ENCODE measurements around the gene OSBPL8.

DNA sequence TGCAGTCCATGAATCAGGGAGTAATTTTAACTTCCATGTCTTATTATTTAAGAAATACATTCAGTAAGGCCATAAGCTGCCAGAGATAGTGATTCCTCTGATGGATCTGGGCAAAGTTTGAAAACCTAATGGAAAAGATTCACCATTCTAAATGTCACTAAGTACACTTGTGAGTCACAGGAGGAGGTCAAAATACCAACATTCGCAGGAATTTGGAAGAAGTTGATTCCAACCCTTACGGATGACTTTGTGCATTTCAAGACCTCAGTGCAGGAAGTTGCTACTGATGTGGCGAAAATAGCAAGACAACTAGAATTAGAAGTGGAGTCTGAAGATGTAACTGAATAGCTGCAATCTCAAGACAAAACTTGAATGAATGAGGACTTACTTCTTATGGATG is 69.8 kb downstream of the OSBPL8 start:
- TF ChIP-seq EZH2 (IDR thresholded peaks at IDR 0.05; ENCODE audit: low read length, missing control alignments) (no peak), CTCF (conservative IDR thresholded peaks at IDR 0.05 in 1 of 2, IDR thresholded peaks at IDR 0.05 in 1 of 2; ENCODE audit: low read depth in 1 of 2, low read length in 2 of 2) (no peak)
